Stimulated activated CD8-positive, alpha-beta memory T cell treated with anti-CD3 and anti-CD28 coated beads, Interleukin-12 subunit alpha, Interleukin-12 subunit beta, amount 100 ng/mL, for 4 hours (primary cell): ENCODE results near the gene TMEM25.
A peak's percentile ranks its signal among the peaks of the same experiment; 100 is the strongest.
"Not testable (repeated sequence)": the region's sequence is repeated elsewhere in the genome, so short reads cannot be mapped to it uniquely, and the experiment has no call there.

Source experiments
- DNase-seq: peaks from one replicate; pipeline ENCODE4 v3.0.0-alpha.2; 2020; ENCODE audit warnings: low read depth

TMEM25 gene

GRCh38 chr11:118530683-118531596 lies at the start of gene TMEM25:
TMEM25 (plus strand) TSS chr11:118531192; CDS start chr11:118531802, 610 bp downstream.
- peak; percentile 66 for DNase-seq

GRCh38 chr11:118481238-118481637 lies 49.8 kb upstream of the TMEM25 start:
- DNase-seq = not testable (repeated sequence)

- DNase-seq = no peak
Measured at GRCh38 chr11:118484405-118484804, 46.6 kb upstream of the TMEM25 start.

GRCh38 chr11:118485273-118485672 lies 45.7 kb upstream of the TMEM25 start:
- DNase-seq = no peak

GRCh38 chr11:118488480-118489109 lies 42.4 kb upstream of the TMEM25 start:
- peak; percentile 45 for DNase-seq

GRCh38 chr11:118491041-118491440 lies 40.0 kb upstream of the TMEM25 start:
- DNase-seq = no peak

- no peak for DNase-seq
Measured at GRCh38 chr11:118497831-118498230, 33.2 kb upstream of the TMEM25 start.

GRCh38 chr11:118503216-118503615 lies 27.8 kb upstream of the TMEM25 start:
- DNase-seq = no peak

GRCh38 chr11:118511601-118512000 lies 19.4 kb upstream of the TMEM25 start:
- no peak for DNase-seq

GRCh38 chr11:118514103-118514502 lies 16.9 kb upstream of the TMEM25 start:
- no peak for DNase-seq

- no peak for DNase-seq
Measured at GRCh38 chr11:118519549-118519948, 11.4 kb upstream of the TMEM25 start.

GRCh38 chr11:118521892-118522311 lies 9.1 kb upstream of the TMEM25 start:
- DNase-seq = no peak

- no peak for DNase-seq
Measured at GRCh38 chr11:118522571-118523072, 8.4 kb upstream of the TMEM25 start.

- no peak for DNase-seq
Measured at GRCh38 chr11:118524356-118524755, 6.6 kb upstream of the TMEM25 start.

- DNase-seq = no peak
Measured at GRCh38 chr11:118524757-118525470, 6.1 kb upstream of the TMEM25 start.

- DNase-seq = no peak
Measured at GRCh38 chr11:118526688-118527087, 4.3 kb upstream of the TMEM25 start.

- no peak for DNase-seq
Measured at GRCh38 chr11:118527109-118527508, 3.9 kb upstream of the TMEM25 start, which contains the start of gene TTC36. TTC36 (plus strand) TSS chr11:118527474; CDS start chr11:118527495, 21 bp downstream.

- no peak for DNase-seq
Measured at GRCh38 chr11:118528511-118528910, 2.5 kb upstream of the TMEM25 start.

- no peak for DNase-seq
Measured at GRCh38 chr11:118529584-118530175, 1.3 kb upstream of the TMEM25 start.

GRCh38 chr11:118530180-118530682 lies 761 bp upstream of the TMEM25 start:
- peak; percentile 5 for DNase-seq

GRCh38 chr11:118531597-118532084 lies 649 bp downstream of the TMEM25 start:
- no peak for DNase-seq
